ENCODE measurements around the gene NUDT2.

The NUDT2 gene

DNA sequence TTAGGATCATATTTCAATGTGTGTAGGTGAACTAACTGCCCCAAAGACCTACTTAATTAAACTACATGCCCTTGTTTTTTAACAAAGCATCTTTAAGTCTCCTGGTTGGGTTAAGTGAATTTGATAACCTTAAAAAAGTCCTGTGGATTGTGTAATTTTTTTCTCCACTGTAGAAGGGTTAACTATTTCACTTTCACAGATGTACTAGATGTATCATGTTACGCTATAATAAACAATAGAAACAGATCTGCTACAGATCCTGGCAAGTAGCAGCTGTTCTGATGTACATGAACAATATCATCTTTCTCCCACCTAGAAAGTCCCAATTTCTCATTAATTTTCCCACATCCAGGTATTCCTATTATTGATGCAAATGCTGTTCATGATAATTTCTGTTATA, 19.2 kb upstream of the NUDT2 start:
- H3K4me3 ChIP-seq (replicated peaks; ENCODE audit: low read depth, low read length) = no peak overlapping the region
- TF ChIP-seq, protein P1, sequence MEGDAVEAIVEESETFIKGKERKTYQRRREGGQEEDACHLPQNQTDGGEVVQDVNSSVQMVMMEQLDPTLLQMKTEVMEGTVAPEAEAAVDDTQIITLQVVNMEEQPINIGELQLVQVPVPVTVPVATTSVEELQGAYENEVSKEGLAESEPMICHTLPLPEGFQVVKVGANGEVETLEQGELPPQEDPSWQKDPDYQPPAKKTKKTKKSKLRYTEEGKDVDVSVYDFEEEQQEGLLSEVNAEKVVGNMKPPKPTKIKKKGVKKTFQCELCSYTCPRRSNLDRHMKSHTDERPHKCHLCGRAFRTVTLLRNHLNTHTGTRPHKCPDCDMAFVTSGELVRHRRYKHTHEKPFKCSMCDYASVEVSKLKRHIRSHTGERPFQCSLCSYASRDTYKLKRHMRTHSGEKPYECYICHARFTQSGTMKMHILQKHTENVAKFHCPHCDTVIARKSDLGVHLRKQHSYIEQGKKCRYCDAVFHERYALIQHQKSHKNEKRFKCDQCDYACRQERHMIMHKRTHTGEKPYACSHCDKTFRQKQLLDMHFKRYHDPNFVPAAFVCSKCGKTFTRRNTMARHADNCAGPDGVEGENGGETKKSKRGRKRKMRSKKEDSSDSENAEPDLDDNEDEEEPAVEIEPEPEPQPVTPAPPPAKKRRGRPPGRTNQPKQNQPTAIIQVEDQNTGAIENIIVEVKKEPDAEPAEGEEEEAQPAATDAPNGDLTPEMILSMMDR (IDR thresholded peaks at IDR 0.05; ENCODE audit: low read depth, low read length, missing control alignments) = no peak
- DNase-seq (ENCODE audit: extremely low read depth, low read depth) = no peak

DNA sequence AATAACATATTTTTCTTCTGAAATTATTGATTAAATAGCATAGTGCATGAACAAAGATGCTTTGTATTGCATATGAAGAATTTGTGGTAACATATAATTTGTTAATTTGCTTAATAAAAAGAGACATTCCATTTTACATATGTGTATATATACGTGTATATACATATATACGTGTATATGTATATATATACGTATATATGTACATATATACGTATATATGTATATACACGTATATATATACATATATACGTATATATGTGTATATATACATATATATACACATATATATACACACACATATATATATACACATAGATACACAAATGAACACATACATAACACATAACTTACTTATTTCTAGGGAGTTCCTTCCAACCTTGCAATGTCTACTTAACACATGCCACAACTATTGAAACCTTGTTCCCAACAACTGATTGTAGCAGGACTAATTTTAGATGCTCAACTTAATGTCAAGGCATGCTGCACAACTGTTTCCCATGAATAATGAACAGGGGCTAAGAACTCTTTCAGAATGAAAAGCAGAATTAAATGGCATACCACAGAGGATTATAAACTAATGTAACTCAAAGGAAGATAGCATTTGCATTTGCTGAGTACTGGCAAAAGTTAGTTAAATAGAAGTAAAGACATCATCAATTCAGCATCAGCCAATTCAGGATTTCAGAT, 17.7 kb upstream of the NUDT2 start:
- TF ChIP-seq, protein P1 (IDR thresholded peaks at IDR 0.05; ENCODE audit: low read depth, low read length, missing control alignments) = no peak
- DNase-seq (ENCODE audit: extremely low read depth, low read depth) = no peak
- H3K4me3 ChIP-seq (replicated peaks; ENCODE audit: low read depth, low read length) = no peak overlapping the region

DNA sequence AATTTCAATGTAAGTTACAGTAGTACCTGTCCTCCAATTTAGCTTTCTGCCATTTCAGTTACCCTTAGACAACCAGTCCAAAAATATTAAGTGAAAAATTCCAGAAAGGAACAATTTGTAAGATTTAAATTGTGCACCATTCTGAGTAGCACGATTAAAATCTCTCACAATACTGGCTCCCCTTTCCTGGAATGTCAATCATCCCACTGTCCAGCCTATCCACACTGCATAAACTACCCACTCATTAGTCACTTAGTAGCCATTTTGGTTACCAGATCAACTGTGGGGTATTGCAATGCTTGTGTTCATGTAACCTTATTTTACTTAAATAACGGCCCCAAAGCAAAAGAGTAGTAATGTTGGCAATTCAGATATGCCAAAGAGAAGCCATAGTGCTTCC, 11.9 kb upstream of the NUDT2 start:
- TF ChIP-seq, protein P1 (IDR thresholded peaks at IDR 0.05; ENCODE audit: low read depth, low read length, missing control alignments) = no peak
- no peak overlapping the region for H3K4me3 ChIP-seq (replicated peaks; ENCODE audit: low read depth, low read length)
- DNase-seq (ENCODE audit: extremely low read depth, low read depth) = no peak

DNA sequence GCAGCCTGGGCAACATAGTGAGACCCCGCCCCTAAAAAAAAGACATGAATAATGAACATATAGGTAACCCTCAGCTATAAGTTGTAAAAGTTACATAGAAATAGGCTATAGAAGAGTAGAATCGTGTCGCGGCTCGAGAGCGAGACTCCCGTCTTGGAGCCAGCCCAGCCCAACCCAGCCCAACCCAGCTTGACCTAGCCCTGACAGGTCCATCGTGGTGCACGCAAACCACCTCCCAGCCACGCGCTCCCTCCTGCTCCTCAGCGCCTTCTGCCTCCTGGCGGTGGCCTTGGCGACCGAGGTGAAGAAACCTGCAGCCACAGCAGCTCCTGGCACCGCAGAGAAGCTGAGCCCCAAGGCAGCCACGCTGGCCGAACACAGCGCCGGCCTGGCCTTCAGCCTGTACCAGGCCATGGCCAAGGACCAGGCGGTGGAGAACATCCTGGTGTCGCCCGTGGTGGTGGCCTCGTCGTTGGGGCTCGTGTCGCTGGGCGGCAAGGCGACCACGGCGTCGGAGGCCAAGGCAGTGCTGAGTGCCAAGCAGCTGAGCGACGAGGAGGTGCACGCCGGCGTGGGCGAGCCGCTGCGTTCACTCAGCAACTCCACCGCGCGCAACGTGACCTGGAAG, 11.1 kb upstream of the NUDT2 start:
- H3K4me3 ChIP-seq (replicated peaks; ENCODE audit: low read depth, low read length) = no peak overlapping the region
- no peak for DNase-seq (ENCODE audit: extremely low read depth, low read depth)
- TF ChIP-seq, protein P1 (IDR thresholded peaks at IDR 0.05; ENCODE audit: low read depth, low read length, missing control alignments) = no peak

DNA sequence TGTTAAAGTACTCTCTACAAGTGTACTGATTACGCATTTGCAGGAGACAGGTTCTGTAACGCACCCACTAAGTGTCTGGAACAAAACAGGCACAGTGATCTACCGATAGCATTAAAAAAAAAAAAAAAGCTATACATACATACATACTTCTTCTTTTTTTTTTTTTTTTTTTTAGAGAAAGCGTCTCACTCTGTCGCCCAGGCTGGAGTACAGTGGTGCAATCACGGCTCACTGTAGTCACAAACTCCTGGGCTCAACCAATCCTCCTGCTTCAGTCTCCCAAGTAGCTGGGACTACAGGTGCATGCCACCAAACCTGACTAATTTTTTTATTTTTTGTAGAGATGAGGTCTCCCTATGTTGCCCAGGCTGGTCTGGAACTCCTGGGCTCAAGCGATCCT, 7.9 kb upstream of the NUDT2 start:
- TF ChIP-seq, protein P1 (IDR thresholded peaks at IDR 0.05; ENCODE audit: low read depth, low read length, missing control alignments) = no peak
- H3K4me3 ChIP-seq (replicated peaks; ENCODE audit: low read depth, low read length) = no peak overlapping the region
- no peak for DNase-seq (ENCODE audit: extremely low read depth, low read depth)

DNA sequence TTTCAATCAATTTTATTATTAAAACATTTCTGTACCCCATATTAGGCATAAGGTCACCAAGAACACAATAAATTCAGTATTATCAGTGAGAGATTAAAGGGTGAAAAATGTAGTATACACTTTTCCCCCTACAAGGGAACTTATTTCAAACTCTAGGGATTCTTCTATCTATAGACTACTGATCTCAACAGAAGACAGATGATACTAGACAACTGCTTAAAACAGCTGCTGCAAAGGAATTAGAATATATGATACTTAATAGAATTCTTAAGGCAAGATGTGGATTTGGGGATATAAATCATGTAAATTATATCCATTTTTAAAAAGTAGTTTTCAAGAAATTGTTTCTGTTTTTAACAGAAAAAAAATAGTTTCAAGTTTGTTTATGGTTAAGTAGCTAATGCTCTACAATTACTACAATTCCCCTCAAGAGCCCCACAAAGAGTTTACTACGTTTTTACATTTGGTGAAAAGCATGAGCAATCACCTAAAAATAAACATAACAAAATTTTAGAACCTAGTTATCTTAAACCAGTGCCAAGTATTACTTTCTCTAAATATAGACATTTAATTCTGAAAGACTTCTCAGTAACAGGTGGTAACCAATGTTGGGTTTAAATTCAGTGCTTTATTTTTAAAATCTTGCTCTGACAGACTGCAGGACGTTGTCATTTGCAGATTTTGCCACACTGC, 6.3 kb upstream of the NUDT2 start:
- no peak for DNase-seq (ENCODE audit: extremely low read depth, low read depth)
- no peak overlapping the region for H3K4me3 ChIP-seq (replicated peaks; ENCODE audit: low read depth, low read length)
- TF ChIP-seq, protein P1 (IDR thresholded peaks at IDR 0.05; ENCODE audit: low read depth, low read length, missing control alignments) = no peak
